GM23248 (cell line): ENCODE measurements around the gene MED15.

Experiments used
- EZH2 ChIP-seq: fragments of 200-600 bp; sonication (generic); IDR thresholded peaks from 2 replicates; pipeline ENCODE4 v1.6.1; 2018; ENCODE audit warnings: antibody characterized with exemption, mild to moderate bottlenecking; ENCODE audit not compliant: insufficient read depth, poor library complexity, severe bottlenecking
- EZH2phosphoT487 ChIP-seq: fragments of 200-600 bp; sonication (generic); IDR thresholded peaks from 2 replicates; pipeline ENCODE4 v1.6.1; 2018; ENCODE audit warnings: antibody characterized with exemption, moderate library complexity, mild to moderate bottlenecking, low read depth; ENCODE audit not compliant: insufficient read depth

GRCh38 chr22:20604776-20605221 is 97.4 kb downstream of the MED15 start:
- no peak for TF ChIP-seq EZH2
- TF ChIP-seq EZH2phosphoT487 = no peak
